Measurements from ENCODE around the gene FAXDC2.

The FAXDC2 gene

DNA sequence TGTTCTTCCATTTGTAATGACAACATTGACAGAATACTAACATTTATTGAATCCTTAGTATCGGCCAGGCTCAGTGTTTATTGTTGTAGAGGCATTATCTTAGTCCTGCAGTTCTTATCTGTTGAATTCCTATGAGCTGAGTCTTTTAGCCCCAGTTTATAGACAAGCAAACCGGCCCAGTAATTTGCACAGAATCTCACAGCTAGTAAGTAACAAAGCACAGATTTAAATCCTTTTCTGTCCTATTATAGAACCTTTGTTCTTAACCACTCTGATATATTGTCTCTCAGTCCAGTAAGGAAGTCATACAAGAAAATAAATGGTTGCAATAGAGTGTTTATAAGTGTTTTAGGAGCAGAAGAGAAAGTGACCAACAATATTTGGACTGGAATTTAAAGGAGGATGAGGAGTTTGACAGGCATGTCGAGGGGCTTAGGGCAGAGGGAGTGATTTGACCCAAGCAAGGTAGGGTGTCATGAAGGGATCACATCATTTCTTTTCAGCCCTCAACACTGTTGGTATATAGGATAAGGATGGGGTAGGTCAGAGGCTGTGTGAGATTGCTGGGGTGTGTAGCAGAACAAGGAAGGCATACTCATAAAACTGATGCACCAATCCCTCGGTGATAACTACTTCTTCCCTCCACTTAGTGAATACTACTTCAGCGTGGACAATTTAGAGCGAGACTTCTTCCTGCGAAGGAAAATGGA is 55.7 kb downstream of the FAXDC2 start:
- DNase-seq (ENCODE audit: low spot score), result no peak

- no peak for DNase-seq (ENCODE audit: low spot score)
These were observed 56.5 kb downstream of the FAXDC2 start for GRCh38 chr5:154793599-154794524.

GRCh38 chr5:154791535-154791934 is 58.9 kb downstream of the FAXDC2 start:
- DNase-seq (ENCODE audit: low spot score), result no peak

- DNase-seq (ENCODE audit: low spot score), result no peak
These were observed 62.2 kb downstream of the FAXDC2 start for GRCh38 chr5:154788212-154788611.

DNA sequence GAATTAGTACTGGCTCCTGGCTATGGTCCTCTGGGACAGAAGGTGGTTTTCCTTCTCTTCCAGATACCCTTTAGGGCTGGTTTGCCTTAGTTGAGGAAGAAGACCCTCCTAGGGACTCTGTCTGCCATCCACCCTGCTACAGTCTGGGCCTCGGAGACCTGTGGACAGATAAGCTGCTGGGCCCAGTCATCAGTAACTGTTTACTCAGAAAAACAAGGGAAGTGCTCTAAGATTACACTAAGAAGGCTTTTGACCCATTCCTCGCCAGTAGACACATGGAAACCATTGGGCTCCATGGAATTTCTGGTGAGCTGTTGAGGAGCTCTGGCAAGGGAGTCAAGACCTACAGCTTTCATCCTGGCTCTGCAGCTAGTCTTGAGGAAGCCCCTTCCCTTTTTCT is 64.0 kb downstream of the FAXDC2 start:
- DNase-seq (ENCODE audit: low spot score), result no peak

GRCh38 chr5:154784856-154785255 is 65.5 kb downstream of the FAXDC2 start:
- no peak for DNase-seq (ENCODE audit: low spot score)

DNA sequence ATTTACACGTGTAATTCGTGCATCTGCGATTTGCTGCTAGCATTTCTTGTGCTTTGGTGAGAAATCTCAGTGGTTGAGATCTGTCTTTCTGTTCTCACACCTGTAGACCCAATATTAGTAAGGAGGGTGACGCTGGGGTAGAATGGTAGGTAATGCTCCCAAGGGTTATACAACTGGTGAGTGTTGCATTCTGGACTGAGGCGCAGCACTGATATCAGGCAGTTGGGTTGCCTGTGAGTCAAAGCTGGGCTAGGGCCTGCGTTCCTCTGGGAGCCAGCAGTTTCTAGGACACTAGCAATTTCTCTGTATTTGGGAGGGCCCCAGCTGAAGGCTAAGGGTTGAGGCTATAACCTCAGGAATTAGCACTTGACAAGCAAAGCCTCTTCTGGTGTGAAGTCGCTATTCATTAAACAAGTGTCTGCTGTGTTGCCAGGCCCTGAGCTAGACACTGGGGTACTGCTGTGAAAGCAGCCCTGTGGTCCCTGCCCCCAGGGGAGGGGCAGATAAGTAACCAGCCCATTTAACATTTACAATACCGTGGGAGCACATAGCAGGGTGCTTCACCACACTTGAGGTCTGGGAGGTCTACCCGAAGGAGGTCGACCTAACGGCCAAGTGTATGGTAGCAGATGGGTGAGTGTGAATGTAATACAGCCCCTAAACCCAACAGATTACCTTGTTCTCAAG is 66.5 kb downstream of the FAXDC2 start:
- no peak for DNase-seq (ENCODE audit: low spot score)

GRCh38 chr5:154782812-154783592 is 67.4 kb downstream of the FAXDC2 start:
- DNase-seq (ENCODE audit: low spot score), result no peak

GRCh38 chr5:154782326-154782725 is 68.1 kb downstream of the FAXDC2 start:
- DNase-seq (ENCODE audit: low spot score), result no peak

GRCh38 chr5:154780128-154780527 is 70.3 kb downstream of the FAXDC2 start:
- DNase-seq (ENCODE audit: low spot score), result no peak

GRCh38 chr5:154779105-154779504 is 71.3 kb downstream of the FAXDC2 start:
- DNase-seq (ENCODE audit: low spot score), result no peak

- DNase-seq (ENCODE audit: low spot score), result no peak
These were observed 71.9 kb downstream of the FAXDC2 start for GRCh38 chr5:154778534-154778933.

- DNase-seq (ENCODE audit: low spot score), result no peak
These were observed 74.2 kb downstream of the FAXDC2 start for GRCh38 chr5:154776167-154776566.

DNA sequence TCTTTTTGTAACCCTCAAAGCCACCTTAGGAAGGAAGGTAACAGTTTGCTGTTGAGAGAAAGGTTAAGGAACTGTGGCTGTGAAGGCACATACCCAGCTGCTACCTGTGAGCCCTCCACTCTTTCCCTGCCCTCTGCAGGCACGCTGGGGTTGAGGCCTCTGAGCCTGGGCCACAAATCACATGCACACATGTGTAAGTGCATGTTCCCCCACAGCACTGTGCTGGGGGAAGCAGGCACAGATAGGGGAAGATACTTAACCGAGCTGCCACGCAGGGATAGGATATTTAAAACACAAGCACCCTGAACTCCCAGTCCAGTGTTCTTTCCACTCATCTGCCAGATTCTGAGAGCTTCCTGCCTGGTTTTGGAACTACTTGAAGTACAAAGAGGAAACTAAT is 77.1 kb downstream of the FAXDC2 start:
- no peak for DNase-seq (ENCODE audit: low spot score)

- DNase-seq (ENCODE audit: low spot score), result peak; percentile 71
These were observed 79.0 kb downstream of the FAXDC2 start for GRCh38 chr5:154771383-154771901.

DNA sequence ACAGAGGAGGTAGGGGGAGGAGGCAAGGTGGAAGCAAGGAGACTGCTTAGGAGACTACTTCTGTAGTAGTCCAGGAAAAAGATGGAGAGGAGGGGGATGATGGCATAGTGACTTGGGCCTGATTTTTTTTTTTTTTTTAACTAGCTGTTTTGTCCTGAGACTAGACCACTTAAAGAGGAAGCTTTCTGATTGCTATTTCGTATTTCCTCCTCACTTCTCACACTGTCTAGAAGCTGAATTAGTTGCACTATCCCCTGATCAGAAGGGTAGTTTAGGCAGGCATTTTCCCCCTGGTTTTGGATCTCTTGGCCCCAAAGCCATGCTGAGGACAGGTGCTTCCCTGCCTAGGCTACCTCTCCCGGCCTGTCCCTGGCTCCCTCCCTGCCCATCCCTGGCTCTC is 80.3 kb downstream of the FAXDC2 start:
- no peak for DNase-seq (ENCODE audit: low spot score)

Data from left forelimb (tissue), 1 donor.